SK-MEL-5 (cell line): ENCODE data around the gene FAM53C. TPM values are rescaled to one million over a fixed set of nuclear protein-coding genes. Genes with fewer than 3 reads are reported as not detected.
"Not testable (repeated sequence)": the region's sequence is repeated elsewhere in the genome, so short reads cannot be mapped to it uniquely, and the experiment has no call there.

ENCODE experiments used
- DNase-seq: peaks from one replicate; pipeline ENCODE4 v3.0.0-alpha.2; 2016; ENCODE audit warnings: low read depth, low spot score
- in situ Hi-C: cut with HindIII; loops from 2 replicates; pipeline ENCODE4 v1.10.0; 2016; ENCODE audit warnings: low sequenced_read_pairs, high pct_unique_total_duplicates, low pct_unique_long_range_greater_than_20kb
- total RNA-seq: library from RNA; depleted of rRNA; stranded (reverse); fragments of >200 nt; shearing (Covaris generic); gene quantifications from 2 replicates; pipeline ENCODE4 v1.2.3, GENCODE V29; 2014; rRNA removed

FAM53C gene
- total RNA-seq, 1 experiment from 2014 or later, result 18.5 TPM

DNA sequence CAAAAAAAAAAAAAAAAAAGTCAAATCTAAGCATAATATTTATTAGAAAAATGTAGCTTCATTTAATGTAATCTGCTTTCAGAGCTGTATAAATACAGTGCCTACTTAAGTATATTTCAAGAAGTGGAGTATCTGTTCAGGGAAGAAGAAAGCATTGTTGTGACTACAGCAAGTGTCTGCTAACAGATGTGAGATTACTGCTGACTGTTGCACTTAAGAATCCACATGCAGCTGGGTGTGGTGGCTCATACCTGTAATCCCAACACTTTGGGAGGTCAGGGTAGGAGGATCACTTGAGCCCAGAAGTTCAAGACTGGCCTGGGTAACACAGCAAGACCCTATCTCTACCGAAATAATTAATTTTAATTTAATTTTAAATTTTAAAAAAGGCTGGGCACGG lies 33.4 kb downstream of the FAM53C start:
- in situ Hi-C loops, result no loop called here
- no peak for DNase-seq

DNA sequence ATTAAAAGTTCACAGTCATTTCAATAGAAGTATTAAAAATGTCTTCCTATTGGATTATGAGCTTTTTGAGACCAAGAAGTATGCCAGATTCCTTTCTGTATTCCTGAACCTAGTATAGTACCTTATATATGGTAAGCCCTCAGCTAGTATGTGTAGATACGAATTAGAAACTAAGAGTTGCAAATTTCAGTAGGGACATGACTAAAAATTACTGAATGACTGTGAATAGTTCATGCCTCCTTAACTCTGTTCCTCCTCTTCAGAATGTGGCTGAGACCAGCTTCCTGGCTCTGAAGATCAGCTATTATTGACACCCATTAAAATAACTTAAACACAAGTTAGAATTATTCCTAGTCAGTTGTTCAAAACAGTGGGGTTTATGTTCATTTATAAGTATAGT lies 34.2 kb downstream of the FAM53C start:
- no peak for DNase-seq
- in situ Hi-C loops, result no loop called here

DNA sequence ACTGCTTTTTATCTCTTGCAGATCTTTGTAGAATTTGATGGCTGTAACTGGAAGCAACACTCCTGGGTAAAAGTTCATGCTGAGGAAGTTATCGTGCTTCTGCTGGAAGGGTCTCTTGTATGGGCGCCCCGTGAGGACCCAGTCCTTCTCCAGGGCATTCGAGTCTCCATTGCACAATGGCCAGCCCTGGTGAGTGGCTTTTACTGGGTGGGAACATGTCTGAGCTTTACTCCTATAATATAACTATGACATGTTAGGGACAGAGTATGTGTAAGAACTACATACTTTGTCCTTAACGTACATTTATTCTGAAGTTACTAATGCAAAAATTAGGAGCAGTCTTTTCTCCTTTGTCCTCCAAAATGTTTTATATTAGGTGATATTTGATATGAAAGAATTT lies 34.6 kb downstream of the FAM53C start:
- DNase-seq, result no peak
- in situ Hi-C loops, result no loop called here

DNA sequence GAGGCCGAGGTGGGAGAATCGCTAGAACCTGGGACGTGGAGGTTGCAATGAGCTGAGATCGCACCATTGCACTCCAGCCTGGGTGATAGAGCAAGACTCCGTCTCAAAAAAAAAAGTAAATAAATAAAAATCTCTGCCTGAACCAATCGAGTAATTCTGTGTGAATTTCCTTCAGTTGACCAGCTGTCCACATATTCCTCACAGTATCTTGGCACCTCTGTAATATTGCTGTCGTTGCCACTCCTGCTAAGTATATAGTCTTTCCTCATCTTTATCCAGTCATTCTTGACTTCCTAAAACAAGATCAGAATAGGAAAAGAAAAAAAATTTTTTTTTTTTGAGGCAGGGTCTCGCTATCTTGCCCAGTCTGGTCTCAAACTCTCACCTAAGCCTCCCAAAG lies 44.3 kb downstream of the FAM53C start:
- no peak for DNase-seq
- in situ Hi-C loops, result no loop called here

DNA sequence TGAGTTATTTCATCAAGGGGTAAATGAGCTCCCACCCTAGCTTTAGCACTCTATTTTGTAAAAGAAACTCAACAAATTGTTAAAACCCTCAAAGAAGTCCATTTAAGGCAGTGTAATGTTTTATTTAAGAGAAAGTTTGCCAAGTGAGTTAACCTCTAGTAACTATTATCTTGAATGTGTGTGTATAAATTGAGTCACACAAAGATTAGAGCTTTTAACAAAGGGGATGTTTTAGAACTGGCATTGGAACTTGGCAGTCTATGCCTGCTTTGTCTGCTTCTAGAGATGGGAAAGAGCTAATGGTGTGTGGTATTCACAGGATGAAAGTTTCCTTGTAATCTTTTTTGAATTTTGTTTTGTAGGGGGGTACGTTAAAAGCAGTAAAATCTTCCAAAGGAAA lies 47.6 kb downstream of the FAM53C start:
- no peak for DNase-seq
- in situ Hi-C loops, result no loop called here

DNA sequence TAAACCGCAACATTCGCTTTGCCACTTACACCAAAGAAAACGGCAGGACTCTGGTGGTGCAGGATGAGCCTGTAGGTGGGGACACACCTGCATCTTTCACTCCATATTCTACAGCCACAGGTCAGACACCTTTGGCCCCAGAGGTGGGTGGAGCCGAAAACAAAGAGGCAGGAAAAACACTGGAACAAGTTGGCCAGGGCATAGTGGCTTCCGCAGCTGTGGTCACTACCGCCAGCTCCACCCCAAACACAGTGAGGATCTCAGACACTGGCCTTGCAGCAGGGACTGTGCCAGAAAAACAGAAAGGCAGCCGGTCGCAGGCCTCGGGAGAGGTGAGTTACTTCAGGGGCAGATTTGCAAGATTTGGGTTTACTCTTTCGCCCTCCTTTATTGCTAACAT lies 48.2 kb downstream of the FAM53C start:
- in situ Hi-C loops, result no loop called here

DNA sequence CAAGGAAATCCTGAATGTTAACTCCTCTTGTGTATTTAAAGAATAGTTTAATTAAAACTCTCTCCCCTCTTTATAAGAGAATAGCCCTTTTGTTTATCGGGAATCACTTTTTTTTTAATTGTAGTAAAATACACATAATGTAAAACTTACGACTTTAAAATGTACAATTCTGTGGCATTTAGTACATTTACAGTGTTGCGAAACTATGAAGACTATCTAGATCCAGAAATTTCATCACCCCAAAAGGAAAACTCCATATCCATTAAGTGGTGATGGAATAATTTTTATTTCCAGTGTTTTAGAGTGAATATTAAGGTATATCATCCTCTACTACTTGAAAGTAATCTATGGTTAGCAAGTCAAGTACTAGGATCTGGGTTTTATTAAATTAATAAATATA lies 51.3 kb downstream of the FAM53C start:
- no peak for DNase-seq
- in situ Hi-C loops, result no loop called here

More for the DNA sequence above, 48.2 kb downstream of the FAM53C start:
- no peak for DNase-seq

DNA sequence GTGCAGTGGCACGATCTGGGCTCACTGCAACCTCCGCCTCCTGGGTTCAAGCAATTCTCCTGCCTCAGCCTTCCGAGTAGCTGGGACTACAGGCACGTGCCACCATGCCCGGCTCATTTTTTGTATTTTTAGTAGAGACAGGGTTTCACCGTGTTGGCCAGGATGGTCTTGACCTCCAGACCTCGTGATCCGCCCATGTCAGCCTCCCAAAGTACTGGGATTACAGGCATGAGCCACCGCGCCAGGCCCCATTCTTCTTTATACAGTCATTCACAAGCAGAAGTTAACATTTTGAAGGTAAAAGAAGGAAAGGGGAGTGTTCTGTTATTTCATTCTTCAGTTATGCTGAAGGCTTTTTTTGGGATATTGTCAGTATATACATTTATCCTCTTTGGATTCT lies 51.8 kb downstream of the FAM53C start:
- DNase-seq, in situ Hi-C loops: not testable (repeated sequence)

DNA sequence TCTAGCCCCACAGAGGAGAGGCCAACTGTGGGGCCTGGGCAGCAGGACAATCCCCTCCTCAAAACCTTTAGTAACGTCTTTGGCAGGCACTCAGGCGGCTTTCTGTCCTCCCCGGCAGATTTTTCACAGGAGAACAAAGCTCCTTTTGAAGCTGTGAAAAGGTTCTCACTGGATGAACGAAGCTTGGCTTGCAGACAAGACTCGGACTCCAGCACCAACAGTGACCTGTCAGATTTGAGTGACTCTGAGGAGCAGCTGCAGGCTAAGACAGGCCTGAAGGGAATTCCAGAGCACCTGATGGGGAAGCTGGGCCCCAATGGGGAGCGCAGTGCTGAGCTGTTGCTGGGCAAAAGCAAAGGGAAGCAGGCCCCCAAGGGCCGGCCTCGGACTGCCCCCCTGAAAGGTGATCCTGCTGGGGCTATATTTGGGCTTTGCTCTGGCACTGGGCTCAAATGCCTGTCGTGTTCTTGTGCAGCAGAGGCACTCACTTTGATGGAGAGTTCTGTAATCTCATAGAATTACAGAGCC lies 53.9 kb downstream of the FAM53C start:
- DNase-seq, result peak; percentile 60

More for the DNA sequence above, 53.9 kb downstream of the FAM53C start:
- in situ Hi-C loops, result no loop called here

Other genes starting within 250 kb of the FAM53C start
- 8.3 and 8.5 TPM in 2 replicates for gene NME5, start 198.8 kb upstream of the FAM53C start, total RNA-seq
- 48.2 and 50.8 TPM in 2 replicates for gene BRD8, start 159.6 kb upstream of the FAM53C start, total RNA-seq
- 35.9 and 41.7 TPM in 2 replicates for gene KIF20A, start 159.2 kb upstream of the FAM53C start, total RNA-seq
- gene CDC23, start 124.9 kb upstream of the FAM53C start, total RNA-seq, result 32.1 and 36.2 TPM in 2 replicates
- not detected in 2 replicates for gene GFRA3, start 63.6 kb upstream of the FAM53C start, total RNA-seq
- gene CDC25C, start 6.5 kb upstream of the FAM53C start, total RNA-seq, result 9.0 and 9.3 TPM in 2 replicates
- gene KDM3B, start 14.4 kb downstream of the FAM53C start, total RNA-seq, result 42.9 and 44.3 TPM in 2 replicates
- 0.32 and 2.7 TPM in 2 replicates for gene REEP2, start 100.8 kb downstream of the FAM53C start, total RNA-seq
- 1.9 and 2.8 TPM in 2 replicates for gene EGR1, start 127.2 kb downstream of the FAM53C start, total RNA-seq
- 196 and 213 TPM in 2 replicates for gene ETF1, start 205.0 kb downstream of the FAM53C start, total RNA-seq
- 743 and 805 TPM in 2 replicates for gene HSPA9, start 237.1 kb downstream of the FAM53C start, total RNA-seq